ENCODE results near the gene LYAR. TPM values are rescaled to one million over a fixed set of nuclear protein-coding genes. Genes with fewer than 3 reads are reported as not detected.
"Not testable (repeated sequence)": the region's sequence is repeated elsewhere in the genome, so short reads cannot be mapped to it uniquely, and the experiment has no call there.

Gene LYAR
- total and polyA plus RNA-seq, 7 donors: 3.6 to 19.9 (median 14.3) TPM

DNA sequence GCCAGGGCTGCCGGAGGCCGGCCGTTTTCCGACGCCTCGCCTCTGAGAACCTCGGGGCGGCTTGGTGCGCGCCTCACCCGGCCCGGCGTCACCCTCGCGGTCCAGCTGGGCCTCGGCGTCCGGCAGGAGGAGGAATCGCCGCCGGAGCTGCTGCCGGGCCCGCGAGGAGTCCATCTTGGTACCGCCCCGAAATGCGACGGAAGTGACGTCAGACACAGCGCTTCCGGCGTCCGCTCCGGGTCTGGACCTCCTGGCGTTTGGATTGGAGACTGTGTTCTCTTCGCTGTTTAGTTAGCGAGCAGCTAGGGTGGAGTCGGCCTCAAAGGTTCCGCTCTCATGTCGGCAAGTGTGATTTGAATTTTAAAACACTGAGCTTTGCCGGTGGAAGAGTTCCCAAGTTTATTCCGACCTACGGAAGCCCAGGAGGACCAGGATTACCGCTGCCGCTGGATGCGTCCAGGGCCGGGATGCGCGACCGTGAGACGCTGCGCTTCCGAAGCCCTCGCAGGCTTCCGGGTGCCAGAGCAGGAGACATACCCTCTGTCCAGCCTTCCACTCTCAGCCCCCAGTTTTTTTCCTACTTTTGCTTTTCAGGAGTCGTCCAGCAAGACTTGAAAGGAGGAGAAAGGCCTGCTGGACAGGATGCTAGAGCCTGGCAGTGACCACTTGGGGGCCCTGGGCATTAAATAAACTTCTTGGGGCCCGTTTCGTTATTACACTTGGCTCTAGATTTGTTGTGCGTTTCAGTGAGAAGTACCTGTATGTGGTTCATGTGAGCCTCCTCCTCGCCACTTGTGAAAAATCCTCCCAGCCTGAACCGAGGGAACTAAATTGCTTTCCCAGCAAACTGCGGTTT, 41.7 kb downstream of the LYAR start, which contains the start of gene TMEM128:
Gene TMEM128, minus strand, starts transcription at position 195 of the 856 bp plus-strand sequence. Its CDS starts 21 bp downstream, at position 174.
- Histone ChIP-seq H3K9me3 (no peaks in the 10 kb centered on the region), H3K27ac (peak within 1 kb of the TSS; percentile 90 to 92 (median 92)), H3K27me3 (no peaks in the 10 kb centered on the region), H3K36me3 (peaks cover 8 to 29% (median 20%) of the 10 kb centered on the region in 4 donors), H3K4me1 (peaks cover 0 to 26% (median 24%) of the 10 kb centered on the region in 4 donors), H3K4me3 (peak within 1 kb of the TSS; percentile 58 to 86 (median 73))
- TF ChIP-seq, protein P1, sequence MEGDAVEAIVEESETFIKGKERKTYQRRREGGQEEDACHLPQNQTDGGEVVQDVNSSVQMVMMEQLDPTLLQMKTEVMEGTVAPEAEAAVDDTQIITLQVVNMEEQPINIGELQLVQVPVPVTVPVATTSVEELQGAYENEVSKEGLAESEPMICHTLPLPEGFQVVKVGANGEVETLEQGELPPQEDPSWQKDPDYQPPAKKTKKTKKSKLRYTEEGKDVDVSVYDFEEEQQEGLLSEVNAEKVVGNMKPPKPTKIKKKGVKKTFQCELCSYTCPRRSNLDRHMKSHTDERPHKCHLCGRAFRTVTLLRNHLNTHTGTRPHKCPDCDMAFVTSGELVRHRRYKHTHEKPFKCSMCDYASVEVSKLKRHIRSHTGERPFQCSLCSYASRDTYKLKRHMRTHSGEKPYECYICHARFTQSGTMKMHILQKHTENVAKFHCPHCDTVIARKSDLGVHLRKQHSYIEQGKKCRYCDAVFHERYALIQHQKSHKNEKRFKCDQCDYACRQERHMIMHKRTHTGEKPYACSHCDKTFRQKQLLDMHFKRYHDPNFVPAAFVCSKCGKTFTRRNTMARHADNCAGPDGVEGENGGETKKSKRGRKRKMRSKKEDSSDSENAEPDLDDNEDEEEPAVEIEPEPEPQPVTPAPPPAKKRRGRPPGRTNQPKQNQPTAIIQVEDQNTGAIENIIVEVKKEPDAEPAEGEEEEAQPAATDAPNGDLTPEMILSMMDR (IDR thresholded peaks at IDR 0.05): peak in 2 of 4 experiments; percentile 29 to 33
- TF ChIP-seq POLR2AphosphoS5 (IDR thresholded peaks at IDR 0.05) (peak; percentile 82 to 94 (median 88)), EP300 (IDR thresholded peaks at IDR 0.05) (peak in 1 of 4 donors; percentile 29), POLR2A (IDR thresholded peaks at IDR 0.05) (peak; percentile 71)
- intact Hi-C loops (cut with DNase I): loop anchor here (2.0 to 5.0 kb wide), 3 partner anchors 44 to 295 kb away; partner anchors contain the start of genes LYAR, STX18 and ZBTB49
- DNase-seq: peak; percentile 96
- 0 to 2% methylated on average over 62 of the region's 62 CpGs for WGBS, 2 donors

DNA sequence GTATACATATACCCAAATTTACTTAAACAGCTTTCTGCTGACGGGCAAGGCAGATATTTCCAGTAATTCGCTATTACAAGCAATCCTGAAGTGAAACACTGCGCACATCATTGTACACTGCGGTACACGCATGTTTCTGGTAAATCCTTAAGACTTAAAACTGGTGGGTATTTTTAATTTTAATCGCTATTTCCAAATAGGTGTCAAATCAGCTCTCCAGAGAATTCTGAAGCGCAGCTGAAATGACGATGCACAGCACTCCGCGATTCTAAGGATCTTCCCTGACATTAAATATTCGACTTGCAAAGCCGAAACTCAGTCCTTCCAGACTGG, 42.3 kb downstream of the LYAR start:
- Histone ChIP-seq H3K4me1 (peaks cover 0 to 26% (median 24%) of the 10 kb centered on the region in 4 donors), H3K27ac (peak overlapping the region; percentile 90 to 92 (median 92)), H3K4me3 (peak overlapping the region; percentile 58 to 86 (median 73)), H3K36me3 (peaks cover 8 to 34% (median 20%) of the 10 kb centered on the region in 4 donors), H3K27me3 (no peaks in the 10 kb centered on the region), H3K9me3 (no peaks in the 10 kb centered on the region)
- no peak for DNase-seq
- TF ChIP-seq POLR2AphosphoS5 (IDR thresholded peaks at IDR 0.05) (no peak), POLR2A (IDR thresholded peaks at IDR 0.05) (no peak), EP300 (IDR thresholded peaks at IDR 0.05) (no peak)
- TF ChIP-seq, protein P1 (IDR thresholded peaks at IDR 0.05): no peak
- WGBS, 2 donors: 1% methylated on average over 12 of the region's 12 CpGs
- intact Hi-C loops (cut with DNase I): loop anchor here (2.0 to 5.0 kb wide), 3 partner anchors 45 to 295 kb away; partner anchors contain the start of genes LYAR, STX18 and ZBTB49

DNA sequence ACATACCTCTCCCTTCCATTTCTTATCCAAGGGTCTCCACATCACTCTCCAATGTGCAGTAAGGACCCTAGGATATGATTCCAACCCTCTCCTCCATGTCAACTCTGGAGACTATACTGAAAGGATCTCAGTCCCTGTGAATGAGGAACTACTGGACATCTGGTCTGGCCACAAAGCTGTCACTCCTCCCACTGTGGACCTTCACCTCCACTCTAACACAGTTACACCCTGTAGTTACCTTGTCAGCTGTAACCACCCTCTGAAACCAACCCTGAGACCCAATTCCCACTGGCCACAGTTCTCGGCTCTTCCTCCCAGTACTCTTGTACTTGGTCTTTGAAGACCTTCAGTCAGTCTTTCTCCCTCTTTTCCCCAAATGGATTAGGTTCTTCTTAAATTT, 44.8 kb downstream of the LYAR start:
- intact Hi-C loops (cut with DNase I): loop anchor here (5.0 kb wide), 2 partner anchors 47 to 288 kb away; partner anchors contain the start of genes LYAR and ZBTB49
- no peak overlapping the region for H3K4me3 ChIP-seq
- WGBS, 2 donors: 77 to 95% methylated on average over 1 of the region's 1 CpG
- TF ChIP-seq POLR2A (IDR thresholded peaks at IDR 0.05): no peak
- TF ChIP-seq, protein P1 (IDR thresholded peaks at IDR 0.05): no peak
- no peak for TF ChIP-seq EP300 (IDR thresholded peaks at IDR 0.05)
- TF ChIP-seq POLR2AphosphoS5 (IDR thresholded peaks at IDR 0.05): no peak
- H3K27me3 ChIP-seq: no peaks in the 10 kb centered on the region
- no peaks in the 10 kb centered on the region for H3K9me3 ChIP-seq
- H3K36me3 ChIP-seq: peaks cover 8 to 49% (median 29%) of the 10 kb centered on the region in 4 donors
- H3K4me1 ChIP-seq: peaks cover 0 to 26% (median 24%) of the 10 kb centered on the region in 4 donors
- DNase-seq: no peak
- H3K27ac ChIP-seq: no peak overlapping the region

DNA sequence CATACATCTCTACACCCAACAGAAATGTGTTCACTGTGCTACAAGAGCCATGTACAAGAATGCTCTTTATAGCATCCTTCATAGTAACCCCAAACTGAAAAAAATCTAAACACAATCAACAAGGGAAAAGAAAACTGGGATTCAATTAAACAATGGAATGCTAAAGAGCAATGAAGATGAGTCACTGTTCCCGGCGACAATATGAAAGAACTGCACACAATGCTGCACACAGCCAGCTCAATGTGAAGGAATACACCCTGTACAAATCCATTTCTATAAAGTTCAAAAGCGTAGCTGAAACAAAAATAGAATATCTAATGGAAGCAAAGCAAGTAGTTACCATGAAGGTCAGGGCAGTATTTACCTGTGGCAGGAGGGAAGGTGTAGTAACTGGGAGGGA, 50.4 kb downstream of the LYAR start:
- peaks cover 0 to 85% (median 31%) of the 10 kb centered on the region in 4 donors for H3K36me3 ChIP-seq
- DNase-seq; H3K9me3 ChIP-seq; H3K27me3 ChIP-seq; H3K27ac ChIP-seq; H3K4me3 ChIP-seq; H3K4me1 ChIP-seq; intact Hi-C loops (cut with DNase I): not testable (repeated sequence)
- WGBS, 2 donors: 96 to 97% methylated on average over 3 of the region's 3 CpGs

DNA sequence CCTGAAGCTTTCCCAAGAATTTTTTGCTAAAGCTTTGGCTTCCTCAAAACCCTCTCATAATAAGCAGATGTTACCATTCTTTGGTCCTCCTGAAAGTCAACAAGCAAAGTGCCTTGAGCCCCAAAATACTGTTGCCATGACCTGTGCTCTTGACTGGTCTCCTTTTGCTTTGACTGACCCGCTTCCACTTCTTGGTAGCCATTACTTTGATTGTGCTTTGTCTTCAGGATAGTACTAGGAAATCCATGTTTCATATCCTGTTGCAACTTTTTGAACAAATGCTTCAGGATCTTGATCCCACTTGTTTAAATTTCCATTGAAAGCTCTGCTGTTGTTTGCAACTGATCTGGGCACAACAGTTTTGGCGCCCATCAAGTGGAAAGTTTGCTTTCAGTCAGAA, 56.3 kb downstream of the LYAR start:
- 98 to 99% methylated on average over 2 of the region's 2 CpGs for WGBS, 2 donors
- Histone ChIP-seq H3K4me1 (no peaks in the 10 kb centered on the region), H3K27ac (no peak overlapping the region), H3K9me3 (peaks cover 0 to 3% (median 2%) of the 10 kb centered on the region in 4 donors), H3K27me3 (peaks cover 0 to 4% (median under 1%) of the 10 kb centered on the region in 3 donors), H3K4me3 (no peak overlapping the region), H3K36me3 (peaks cover 0 to 36% (median under 1%) of the 10 kb centered on the region in 4 donors)
- no peak for DNase-seq
- intact Hi-C loops (cut with DNase I): no loop called here
- TF ChIP-seq POLR2A (IDR thresholded peaks at IDR 0.05) (no peak), EP300 (IDR thresholded peaks at IDR 0.05) (no peak), POLR2AphosphoS5 (IDR thresholded peaks at IDR 0.05) (no peak)
- TF ChIP-seq, protein P1 (IDR thresholded peaks at IDR 0.05): no peak

Data from sigmoid colon (tissue), 7 donors.